Esophagus squamous epithelium (tissue), 4 donors: ENCODE measurements around the gene CDC42BPA.

Experiments used
- CTCF ChIP-seq, 6 experiments: fragments of 450-650 bp in 4 of 6; fragments of 200-600 bp in 2 of 6; sonication (generic) in 2 of 6; IDR thresholded peaks; one replicate each; pipeline ENCODE4 v1.5.1; 2016 to 2019; ENCODE audit warnings: antibody characterized with exemption in 6 of 6, mild to moderate bottlenecking in 4 of 6, moderate library complexity in 4 of 6
- POLR2A ChIP-seq, 4 donors: fragments of 450-650 bp; IDR thresholded peaks; one replicate each; pipeline ENCODE4 v1.6.1; 2017; ENCODE audit warnings: antibody characterized with exemption in 4 of 4, mild to moderate bottlenecking in 4 of 4, moderate library complexity in 3 of 4

- no peak for TF ChIP-seq POLR2A (IDR thresholded peaks at IDR 0.05)
- TF ChIP-seq CTCF (IDR thresholded peaks at IDR 0.05): no peak
Observed at GRCh38 chr1:227004796-227005195, 313.5 kb downstream of the CDC42BPA start.
